ENCODE data around the gene EFCAB10. TPM values are rescaled to one million over a fixed set of nuclear protein-coding genes. Genes with fewer than 3 reads are reported as not detected.
"Not testable (repeated sequence)": the region's sequence is repeated elsewhere in the genome, so short reads cannot be mapped to it uniquely, and the experiment has no call there.

EFCAB10 gene
- total RNA-seq, 1 experiment from 2014 or later: 1.4 TPM

- no peak for DNase-seq (ENCODE audit: low read depth)
- in situ Hi-C loops (cut with HindIII; ENCODE audit: low pct_unique_long_range_greater_than_20kb, low sequenced_read_pairs): no loop called here
Measured at GRCh38 chr7:105565190-105565589, 16.1 kb downstream of the EFCAB10 start.

GRCh38 chr7:105559926-105560325 lies 21.4 kb downstream of the EFCAB10 start:
- no peak for DNase-seq (ENCODE audit: low read depth)
- in situ Hi-C loops (cut with HindIII; ENCODE audit: low pct_unique_long_range_greater_than_20kb, low sequenced_read_pairs): no loop called here

- in situ Hi-C loops (cut with HindIII; ENCODE audit: low pct_unique_long_range_greater_than_20kb, low sequenced_read_pairs): no loop called here
- DNase-seq (ENCODE audit: low read depth): no peak
Measured at GRCh38 chr7:105538339-105538738, 43.0 kb downstream of the EFCAB10 start.

DNA sequence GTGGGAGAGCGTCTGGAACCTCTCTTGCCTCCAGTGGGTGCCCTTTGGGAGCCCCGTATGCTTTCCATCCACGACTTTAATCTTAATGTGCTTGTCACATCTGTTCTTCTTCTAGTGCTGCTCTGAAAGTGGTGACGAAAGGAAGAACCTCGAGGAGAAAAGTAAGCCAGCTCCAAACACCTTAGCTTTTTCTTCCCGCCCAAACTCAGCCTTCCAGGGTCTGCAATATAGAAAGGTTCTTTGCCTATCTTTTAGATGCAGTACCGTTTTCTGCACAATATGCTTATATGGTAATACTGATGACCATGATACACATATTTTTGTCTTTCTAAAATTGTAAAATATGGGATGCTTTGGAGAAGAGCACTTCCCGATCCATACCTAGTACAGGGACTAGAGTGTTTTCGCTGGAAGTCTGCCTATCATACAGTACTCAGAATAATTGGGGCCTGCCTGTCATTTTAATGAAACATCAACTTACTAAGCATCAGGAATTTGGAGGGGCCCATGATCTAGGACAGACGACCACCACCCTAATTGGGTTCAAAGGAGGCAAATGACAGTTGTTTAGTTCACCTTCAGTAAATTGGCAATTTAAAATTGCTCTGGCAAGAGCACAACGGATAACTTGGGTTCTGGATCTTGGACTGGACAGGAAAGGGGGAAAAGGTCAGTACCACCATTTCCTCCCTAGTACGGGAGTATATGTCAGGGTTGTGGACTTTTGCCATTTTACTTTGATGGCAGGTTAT lies 48.4 kb downstream of the EFCAB10 start:
- in situ Hi-C loops (cut with HindIII; ENCODE audit: low pct_unique_long_range_greater_than_20kb, low sequenced_read_pairs): no loop called here
- no peak for DNase-seq (ENCODE audit: low read depth)

DNA sequence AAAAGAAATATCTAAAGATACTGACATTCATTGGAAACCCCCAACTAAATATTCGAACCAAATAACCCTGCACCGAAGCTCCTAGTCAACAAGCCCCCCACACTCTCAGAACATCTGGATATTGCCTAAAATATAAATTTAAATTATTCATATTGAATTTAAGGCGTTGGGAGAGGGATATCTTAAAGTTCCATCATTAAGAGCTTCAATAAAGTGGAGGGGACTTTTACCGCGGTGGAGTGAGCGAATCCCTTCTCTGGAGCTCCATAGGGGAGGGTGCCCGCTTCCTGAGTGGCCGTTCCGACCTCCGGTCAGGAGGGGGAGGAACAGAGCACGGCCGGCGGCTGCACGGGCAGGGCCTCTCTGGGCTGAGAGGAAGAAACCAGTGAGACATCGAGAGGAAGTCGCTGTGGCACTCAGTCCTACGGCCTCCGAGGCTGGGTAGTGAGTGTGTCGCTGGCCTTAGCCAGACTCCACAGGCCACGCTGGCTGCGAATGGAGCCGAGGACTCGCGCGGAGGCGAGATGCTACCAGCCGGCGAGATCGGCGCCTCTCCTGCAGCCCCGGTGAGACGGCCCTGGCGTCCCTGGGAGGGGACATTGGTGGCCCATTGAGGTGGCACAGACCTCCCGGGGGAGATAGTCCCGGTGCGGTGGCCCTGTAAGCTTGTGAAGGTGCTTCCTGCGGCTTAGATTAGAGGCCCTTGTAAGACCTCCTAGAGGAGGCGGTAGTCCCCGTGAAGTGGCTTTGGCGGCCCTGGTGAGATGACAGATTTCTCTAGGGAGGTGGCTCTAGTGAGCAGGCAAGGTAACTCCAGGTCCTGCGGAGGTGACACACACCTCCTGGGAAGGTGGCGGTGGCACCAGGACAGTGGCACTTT lies 49.3 kb downstream of the EFCAB10 start, which contains the start of gene RINT1:
Gene RINT1, plus strand, starts transcription at position 410 of the 880 bp plus-strand sequence. Its CDS starts 115 bp downstream, at position 525.
- peak; percentile 90 for DNase-seq (ENCODE audit: low read depth)
- in situ Hi-C loops (cut with HindIII; ENCODE audit: low pct_unique_long_range_greater_than_20kb, low sequenced_read_pairs): no loop called here

DNA sequence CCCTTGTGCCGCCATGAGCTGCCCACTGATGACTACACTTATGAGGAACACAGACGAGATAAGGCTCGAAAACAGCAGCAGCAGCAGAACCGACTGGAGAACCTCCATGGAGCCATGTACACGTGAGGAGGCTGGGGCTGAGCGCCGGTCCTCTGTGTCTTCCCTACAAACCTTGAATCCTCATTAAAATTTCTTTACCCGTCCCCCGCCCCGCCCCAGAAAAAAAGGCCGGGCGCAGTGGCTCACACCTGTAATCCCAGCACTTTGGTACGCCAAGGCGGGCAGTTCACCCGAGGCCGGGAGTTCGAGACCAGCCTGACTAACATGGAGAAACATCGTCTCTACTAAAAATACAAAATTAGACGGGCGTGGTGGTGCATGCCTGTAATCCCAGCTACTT lies 50.7 kb downstream of the EFCAB10 start:
- no peak for DNase-seq (ENCODE audit: low read depth)
- in situ Hi-C loops (cut with HindIII; ENCODE audit: low pct_unique_long_range_greater_than_20kb, low sequenced_read_pairs): no loop called here

GRCh38 chr7:105530126-105530525 lies 51.2 kb downstream of the EFCAB10 start:
- in situ Hi-C loops (cut with HindIII; ENCODE audit: low pct_unique_long_range_greater_than_20kb, low sequenced_read_pairs): no loop called here
- no peak for DNase-seq (ENCODE audit: low read depth)

DNA sequence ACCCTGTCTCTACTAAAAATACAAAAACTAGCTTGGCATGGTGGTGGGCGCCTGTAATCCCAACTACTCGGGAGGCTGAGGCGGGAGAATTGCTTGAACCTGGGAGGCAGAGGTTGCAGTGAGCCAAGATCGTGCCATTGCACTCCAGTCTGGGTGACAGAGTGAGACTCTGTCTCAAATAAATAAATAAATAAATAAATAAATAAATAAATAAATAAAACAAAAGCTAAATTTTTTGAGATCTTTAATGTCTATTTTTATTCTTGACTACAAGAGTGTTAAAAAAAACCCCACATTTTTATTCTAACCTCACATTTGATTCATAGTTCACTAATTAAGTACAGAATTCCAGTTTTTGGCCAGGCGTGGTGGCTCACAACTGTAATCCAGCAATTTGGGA lies 53.6 kb downstream of the EFCAB10 start:
- in situ Hi-C loops (cut with HindIII; ENCODE audit: low pct_unique_long_range_greater_than_20kb, low sequenced_read_pairs): not testable (repeated sequence)

DNA sequence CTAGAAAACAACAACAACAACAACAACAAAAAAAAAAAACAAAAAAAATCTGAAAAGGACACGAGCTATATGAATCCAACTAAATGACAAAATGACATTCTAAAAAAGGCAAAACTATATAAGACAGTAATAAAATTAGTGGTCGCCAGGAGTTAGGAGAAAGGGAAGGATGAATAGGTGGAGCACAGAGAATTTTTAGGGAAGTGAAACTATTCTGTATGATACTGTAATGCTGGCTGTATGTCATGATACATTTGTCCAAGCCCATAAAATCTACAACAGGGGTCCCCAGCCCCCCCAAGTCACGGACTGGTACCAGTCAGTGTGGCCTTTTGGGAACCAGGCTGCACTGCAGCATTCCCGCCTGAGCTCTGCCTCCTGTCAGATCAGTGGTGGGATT lies 56.5 kb downstream of the EFCAB10 start:
- in situ Hi-C loops (cut with HindIII; ENCODE audit: low pct_unique_long_range_greater_than_20kb, low sequenced_read_pairs): no loop called here
- no peak for DNase-seq (ENCODE audit: low read depth)

More for the DNA sequence above, 53.6 kb downstream of the EFCAB10 start:
- not testable (repeated sequence) for DNase-seq (ENCODE audit: low read depth)

DNA sequence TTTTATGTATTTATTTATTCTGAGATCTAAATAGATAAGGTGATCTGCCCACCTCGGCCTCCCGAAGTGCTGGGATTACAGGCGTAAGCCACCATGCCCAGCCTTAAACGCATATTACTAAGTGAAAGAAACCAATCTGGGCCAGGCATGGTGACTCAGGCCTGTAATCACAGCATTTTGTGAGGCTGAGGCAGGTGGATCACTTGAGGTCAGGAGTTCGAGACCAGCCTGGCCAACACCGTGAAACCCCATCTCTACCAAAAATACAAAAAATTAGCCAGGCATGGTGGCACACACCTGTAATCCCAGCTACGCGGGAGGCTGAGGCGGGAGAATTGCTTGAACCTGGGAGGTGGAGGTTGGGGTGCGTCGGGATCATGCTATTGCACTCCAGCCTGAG lies 56.9 kb downstream of the EFCAB10 start:
- in situ Hi-C loops (cut with HindIII; ENCODE audit: low pct_unique_long_range_greater_than_20kb, low sequenced_read_pairs); DNase-seq (ENCODE audit: low read depth): not testable (repeated sequence)

DNA sequence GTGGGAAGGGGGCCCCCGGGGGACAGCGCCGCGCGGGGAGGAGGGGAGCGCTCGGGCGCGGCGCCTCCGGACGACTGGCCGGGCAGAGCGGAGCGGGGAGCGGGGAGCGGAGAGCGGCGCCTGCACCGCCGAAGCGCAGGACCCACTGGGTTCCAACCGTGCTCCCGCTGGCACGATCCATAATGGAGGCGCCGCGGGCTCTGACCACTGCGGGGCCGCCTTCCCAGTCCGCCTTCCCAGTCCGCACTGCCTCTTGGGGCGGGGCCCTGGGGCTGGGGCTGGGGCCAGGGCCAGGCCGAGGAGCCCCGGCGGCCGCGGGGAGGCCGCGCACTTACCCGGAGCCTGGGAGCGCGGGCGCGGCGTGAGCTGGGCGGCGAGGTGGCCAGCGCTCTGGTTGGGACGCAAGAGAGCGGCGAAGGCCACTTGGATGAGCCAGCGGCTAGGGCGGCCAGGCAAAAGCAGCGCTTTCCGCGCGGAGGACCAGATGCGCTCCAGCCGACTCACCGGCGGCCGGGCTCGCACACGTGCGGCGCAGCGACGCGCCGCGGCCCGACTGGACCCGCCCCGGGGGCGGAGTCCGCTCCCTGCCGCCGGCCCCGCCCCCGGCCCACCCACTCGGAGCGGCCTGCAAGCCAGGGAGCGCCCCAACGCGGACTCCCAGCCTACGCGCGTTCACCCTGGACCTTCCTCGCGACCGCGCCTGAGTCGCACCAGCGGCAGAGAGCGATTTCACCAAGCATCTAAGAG lies 59.4 kb downstream of the EFCAB10 start, which contains the start of gene PUS7:
Gene PUS7, minus strand, starts transcription at position 555 of the 747 bp plus-strand sequence. CDS start 13,759 bp downstream, outside the sequence.
- DNase-seq (ENCODE audit: low read depth): peak; percentile 86

GRCh38 chr7:105521027-105521716 lies 60.1 kb downstream of the EFCAB10 start:
- peak; percentile 65 for DNase-seq (ENCODE audit: low read depth)
- in situ Hi-C loops (cut with HindIII; ENCODE audit: low pct_unique_long_range_greater_than_20kb, low sequenced_read_pairs): no loop called here

More for the DNA sequence above, 59.4 kb downstream of the EFCAB10 start, which contains the start of gene PUS7:
- in situ Hi-C loops (cut with HindIII; ENCODE audit: low pct_unique_long_range_greater_than_20kb, low sequenced_read_pairs): no loop called here

DNA sequence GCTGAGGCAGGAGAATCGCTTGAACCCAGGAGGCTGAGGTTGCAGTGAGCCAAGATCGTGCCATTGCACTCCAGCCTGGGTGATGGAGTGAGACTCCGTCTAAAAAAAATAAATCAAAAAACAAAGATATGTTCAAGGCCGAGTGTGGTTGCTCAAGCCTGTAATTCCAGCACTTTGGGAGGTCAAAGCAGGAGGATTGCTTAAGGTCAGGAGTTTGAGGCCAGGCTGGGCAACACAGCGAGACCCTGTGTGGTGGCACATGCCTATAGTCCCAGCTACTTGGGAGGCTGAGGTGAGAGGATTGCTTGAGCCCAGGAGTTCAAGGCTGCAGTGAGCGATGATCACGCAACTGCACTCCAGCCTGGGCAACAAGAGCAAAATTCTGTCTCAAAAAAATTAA lies 60.7 kb downstream of the EFCAB10 start:
- DNase-seq (ENCODE audit: low read depth); in situ Hi-C loops (cut with HindIII; ENCODE audit: low pct_unique_long_range_greater_than_20kb, low sequenced_read_pairs): not testable (repeated sequence)

DNA sequence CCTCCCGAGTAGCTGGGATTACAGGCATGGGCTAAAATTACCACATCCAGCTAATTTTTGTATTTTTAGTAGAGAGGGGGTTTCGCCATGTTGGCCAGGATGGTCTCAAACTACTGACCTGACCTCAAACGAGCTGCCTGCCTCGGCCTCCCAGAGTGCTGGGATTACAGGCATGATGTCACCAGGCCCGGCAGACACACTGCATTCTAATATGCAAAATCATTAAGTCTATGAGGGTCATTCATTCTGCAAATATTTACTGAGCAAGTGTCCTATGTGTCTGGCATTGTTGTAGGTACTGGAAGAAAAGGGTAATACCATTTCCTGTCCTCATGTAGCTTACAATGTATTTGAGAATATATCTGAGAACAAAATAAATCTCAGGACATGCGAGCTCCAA lies 61.9 kb downstream of the EFCAB10 start:
- in situ Hi-C loops (cut with HindIII; ENCODE audit: low pct_unique_long_range_greater_than_20kb, low sequenced_read_pairs): no loop called here
- no peak for DNase-seq (ENCODE audit: low read depth)

GRCh38 chr7:105515610-105516009 lies 65.7 kb downstream of the EFCAB10 start:
- in situ Hi-C loops (cut with HindIII; ENCODE audit: low pct_unique_long_range_greater_than_20kb, low sequenced_read_pairs): not testable (repeated sequence)

More at GRCh38 chr7:105515610-105516009, 65.7 kb downstream of the EFCAB10 start:
- DNase-seq (ENCODE audit: low read depth): not testable (repeated sequence)
